ENCODE measurements around the gene TMEM132E. TPM values are rescaled to one million over a fixed set of nuclear protein-coding genes. Genes with fewer than 3 reads are reported as not detected.

Gene TMEM132E
- polyA plus RNA-seq, 2 of the 4 experiments (the other 2 are of a cell fraction): not detected

DNA sequence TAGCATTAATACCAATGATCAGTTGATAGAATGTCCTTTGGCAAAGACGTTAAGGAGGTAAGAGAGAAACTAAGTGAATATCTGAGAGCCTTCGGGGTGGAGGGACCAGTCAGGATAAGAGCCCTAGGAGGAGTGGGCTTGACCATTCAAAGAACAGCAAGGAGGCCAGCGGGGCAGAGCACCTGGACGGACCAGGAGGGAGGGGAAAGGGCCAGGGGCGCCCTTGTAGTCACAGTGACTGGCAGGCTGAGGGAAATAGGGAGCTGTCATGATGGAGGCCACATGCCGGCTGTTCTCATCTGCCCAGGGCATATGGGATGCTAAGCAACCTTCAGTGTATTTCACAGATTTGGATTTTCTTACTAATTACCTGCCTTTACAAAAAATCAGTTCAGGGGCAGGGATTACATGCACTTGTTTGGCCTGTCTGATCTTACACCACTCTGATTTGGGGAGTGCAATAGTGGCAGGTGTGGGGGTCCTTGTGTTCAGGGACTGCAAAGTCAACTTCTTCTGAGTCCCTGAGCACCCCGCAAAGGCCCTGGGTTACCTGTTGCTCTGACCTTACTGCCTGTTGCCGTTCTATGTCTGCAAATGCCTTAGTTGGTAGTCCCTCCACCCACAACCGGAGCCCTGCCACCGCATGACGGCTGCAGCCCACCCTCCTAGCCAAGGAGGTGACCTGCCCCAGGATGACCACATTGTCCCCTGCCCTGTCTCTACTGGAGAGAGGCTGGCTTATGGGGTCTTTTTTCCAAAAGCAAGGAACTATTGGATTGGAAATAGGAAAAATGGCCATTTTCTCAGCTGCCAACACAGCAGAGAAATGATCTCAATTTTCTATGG, 10.0 kb downstream of the TMEM132E start (continued):
- TF ChIP-seq RAD21 (conservative IDR thresholded peaks at IDR 0.05 in 1 of 2, IDR thresholded peaks at IDR 0.05 in 1 of 2): no peak

DNA sequence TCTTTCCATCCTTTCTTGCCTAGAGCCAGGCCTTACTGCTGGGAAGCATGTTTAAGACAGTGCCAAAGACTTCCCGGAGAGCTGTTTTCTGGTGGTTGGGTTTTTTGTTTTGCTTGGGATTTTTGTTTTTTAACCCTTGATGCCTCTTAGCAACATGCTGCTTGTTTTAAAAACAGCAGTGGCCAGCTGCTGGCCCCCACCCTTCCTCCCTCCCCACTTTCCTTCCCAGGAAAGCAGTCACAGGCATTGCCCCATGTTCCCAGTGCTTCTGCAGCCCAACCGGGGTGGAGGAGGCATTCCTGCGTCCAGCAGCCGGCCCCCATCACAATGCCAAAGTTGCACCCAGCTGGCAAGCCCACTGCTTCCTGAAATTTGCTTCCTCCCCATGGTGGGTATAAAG, 12.6 kb downstream of the TMEM132E start:
- no peak for ATAC-seq
- Histone ChIP-seq H3K9me3 (no peaks in the 10 kb centered on the region), H3K4me2 (no peak overlapping the region), H3K27ac (no peak overlapping the region), H3K4me1 (no peaks in the 10 kb centered on the region), H3K4me3 (no peak overlapping the region)
- FAIRE-seq: no peak
- DNase-seq (ENCODE audit: low read depth in 1 of 2, low spot score in 1 of 2): no peak
- TF ChIP-seq KDM5A (IDR thresholded peaks at IDR 0.05) (no peak), ZSCAN20 (CRISPR knock-in tag; IDR thresholded peaks at IDR 0.05) (no peak), MAZ (IDR thresholded peaks at IDR 0.05; ENCODE audit: borderline replicate concordance, low read depth, low read length) (no peak), ZFP36 (IDR thresholded peaks at IDR 0.05; ENCODE audit: borderline replicate concordance, partially characterized antibody) (no peak), SREBF2 (IDR thresholded peaks at IDR 0.05) (no peak), POLR2A (IDR thresholded peaks at IDR 0.05; ENCODE audit: low read length) (no peak), MAFK (IDR thresholded peaks at IDR 0.05; ENCODE audit: partially characterized antibody) (no peak), CHD2 (IDR thresholded peaks at IDR 0.05; ENCODE audit: low read length, partially characterized antibody) (no peak), JUN (IDR thresholded peaks at IDR 0.05) (no peak), ZNF302 (CRISPR knock-in tag; IDR thresholded peaks at IDR 0.05) (no peak), FOSB (CRISPR knock-in tag; IDR thresholded peaks at IDR 0.05) (no peak), HDAC2 (IDR thresholded peaks at IDR 0.05) (no peak), RARB (CRISPR knock-in tag; IDR thresholded peaks at IDR 0.05) (no peak), RCOR1 (IDR thresholded peaks at IDR 0.05; ENCODE audit: low read depth, low read length) (no peak), EHF (CRISPR knock-in tag; IDR thresholded peaks at IDR 0.05) (no peak), POLR2AphosphoS2 (conservative IDR thresholded peaks at IDR 0.05; ENCODE audit: low read length) (no peak), PHF8 (IDR thresholded peaks at IDR 0.05; ENCODE audit: borderline replicate concordance, low read depth) (no peak)
- ChIA-PET POLR2A (no interaction called here), CTCF (no interaction called here)
- WGBS (ENCODE audit: missing lambda C conversion rate): 52% methylated on average over 4 of the region's 4 CpGs

DNA sequence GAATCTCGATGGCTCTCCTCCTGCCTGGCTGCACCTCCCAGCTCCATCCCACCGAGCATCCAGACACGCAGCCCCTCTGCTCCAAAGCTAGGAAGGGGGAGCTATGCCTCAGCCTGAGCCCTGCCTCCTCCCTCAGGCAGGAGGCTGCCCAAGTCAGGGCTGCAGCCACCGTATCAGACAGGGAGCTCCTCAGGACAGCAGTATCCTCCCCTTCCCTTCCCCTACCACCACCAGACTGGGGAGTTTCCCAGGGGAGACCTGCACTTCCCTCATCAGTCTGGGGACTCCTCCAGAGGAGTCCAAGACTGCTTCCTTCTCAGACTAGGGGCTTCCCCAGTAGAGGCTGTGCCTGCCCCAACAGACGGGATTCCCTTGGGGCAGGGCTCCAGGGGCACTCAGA, 17.5 kb downstream of the TMEM132E start:
- ChIA-PET CTCF (interaction anchor here (0.9 to 2.6 kb wide), 4 partner anchors 10 to 41 kb away, joined by 3 to 5 read pairs (median 4); no protein-coding TSS in a partner anchor), POLR2A (no interaction called here)
- H3K9me3 ChIP-seq: no peaks in the 10 kb centered on the region
- ATAC-seq (no peak; a peak in 1 of 6 replicates), DNase-seq (ENCODE audit: low read depth in 1 of 2, low spot score in 1 of 2) (no peak), FAIRE-seq (no peak)
- H3K27ac ChIP-seq: no peak overlapping the region
- H3K4me1 ChIP-seq: no peaks in the 10 kb centered on the region
- H3K4me3 ChIP-seq: no peak overlapping the region
- no peak for TF ChIP-seq JUNB (IDR thresholded peaks at IDR 0.05)
- TF ChIP-seq TFCP2L1 (CRISPR knock-in tag; IDR thresholded peaks at IDR 0.05): no peak
- TF ChIP-seq, protein P1, sequence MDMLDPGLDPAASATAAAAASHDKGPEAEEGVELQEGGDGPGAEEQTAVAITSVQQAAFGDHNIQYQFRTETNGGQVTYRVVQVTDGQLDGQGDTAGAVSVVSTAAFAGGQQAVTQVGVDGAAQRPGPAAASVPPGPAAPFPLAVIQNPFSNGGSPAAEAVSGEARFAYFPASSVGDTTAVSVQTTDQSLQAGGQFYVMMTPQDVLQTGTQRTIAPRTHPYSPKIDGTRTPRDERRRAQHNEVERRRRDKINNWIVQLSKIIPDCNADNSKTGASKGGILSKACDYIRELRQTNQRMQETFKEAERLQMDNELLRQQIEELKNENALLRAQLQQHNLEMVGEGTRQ (IDR thresholded peaks at IDR 0.05): no peak
- no peak for TF ChIP-seq GATA3 (IDR thresholded peaks at IDR 0.05; ENCODE audit: borderline replicate concordance)
- no peak for TF ChIP-seq RARB (CRISPR knock-in tag; IDR thresholded peaks at IDR 0.05)
- no peak for TF ChIP-seq JUN (IDR thresholded peaks at IDR 0.05)
- TF ChIP-seq ZNF302 (CRISPR knock-in tag; IDR thresholded peaks at IDR 0.05): no peak
- no peak for TF ChIP-seq RCOR1 (IDR thresholded peaks at IDR 0.05; ENCODE audit: low read depth, low read length)
- TF ChIP-seq, protein P2, sequence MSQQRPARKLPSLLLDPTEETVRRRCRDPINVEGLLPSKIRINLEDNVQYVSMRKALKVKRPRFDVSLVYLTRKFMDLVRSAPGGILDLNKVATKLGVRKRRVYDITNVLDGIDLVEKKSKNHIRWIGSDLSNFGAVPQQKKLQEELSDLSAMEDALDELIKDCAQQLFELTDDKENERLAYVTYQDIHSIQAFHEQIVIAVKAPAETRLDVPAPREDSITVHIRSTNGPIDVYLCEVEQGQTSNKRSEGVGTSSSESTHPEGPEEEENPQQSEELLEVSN (IDR thresholded peaks at IDR 0.05; ENCODE audit: borderline replicate concordance, low read depth): no peak
- no peak for TF ChIP-seq POLR2AphosphoS2 (conservative IDR thresholded peaks at IDR 0.05; ENCODE audit: low read length)
- TF ChIP-seq CBX2 (IDR thresholded peaks at IDR 0.05; ENCODE audit: borderline replicate concordance, low read depth): no peak
- no peak for TF ChIP-seq MAZ (IDR thresholded peaks at IDR 0.05; ENCODE audit: borderline replicate concordance, low read depth, low read length)
- TF ChIP-seq CHD4 (IDR thresholded peaks at IDR 0.05; ENCODE audit: borderline replicate concordance): no peak
- no peak for TF ChIP-seq CEBPB (IDR thresholded peaks at IDR 0.05)
- TF ChIP-seq, protein P3, sequence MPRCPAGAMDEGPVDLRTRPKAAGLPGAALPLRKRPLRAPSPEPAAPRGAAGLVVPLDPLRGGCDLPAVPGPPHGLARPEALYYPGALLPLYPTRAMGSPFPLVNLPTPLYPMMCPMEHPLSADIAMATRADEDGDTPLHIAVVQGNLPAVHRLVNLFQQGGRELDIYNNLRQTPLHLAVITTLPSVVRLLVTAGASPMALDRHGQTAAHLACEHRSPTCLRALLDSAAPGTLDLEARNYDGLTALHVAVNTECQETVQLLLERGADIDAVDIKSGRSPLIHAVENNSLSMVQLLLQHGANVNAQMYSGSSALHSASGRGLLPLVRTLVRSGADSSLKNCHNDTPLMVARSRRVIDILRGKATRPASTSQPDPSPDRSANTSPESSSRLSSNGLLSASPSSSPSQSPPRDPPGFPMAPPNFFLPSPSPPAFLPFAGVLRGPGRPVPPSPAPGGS (IDR thresholded peaks at IDR 0.05): no peak
- H3K4me2 ChIP-seq: no peak overlapping the region
- 19% methylated on average over 5 of the region's 5 CpGs for WGBS (ENCODE audit: missing lambda C conversion rate)
